Rectal smooth muscle tissue (tissue), 1 donor: ENCODE results near the gene FGFR4.

Source experiments
- H3K27ac ChIP-seq: one replicate; pipeline ENCODE4 v1.7.0; 2013; ENCODE audit warnings: low read depth, low read length, inconsistent platforms
- H3K27me3 ChIP-seq: one replicate; pipeline ENCODE4 v1.7.0; 2013; ENCODE audit warnings: low read length; ENCODE audit not compliant: control insufficient read depth, insufficient read depth
- H3K36me3 ChIP-seq: one replicate; pipeline ENCODE4 v1.7.0; 2013; ENCODE audit warnings: low read length; ENCODE audit not compliant: control insufficient read depth, insufficient read depth
- H3K4me1 ChIP-seq: one replicate; pipeline ENCODE4 v1.7.0; 2013; ENCODE audit warnings: low read length; ENCODE audit not compliant: control insufficient read depth, insufficient read depth
- H3K4me3 ChIP-seq: one replicate; pipeline ENCODE4 v1.7.0; 2013; ENCODE audit warnings: low read length
- H3K9ac ChIP-seq: one replicate; pipeline ENCODE4 v1.7.0; 2013; ENCODE audit warnings: low read length

The FGFR4 gene

DNA sequence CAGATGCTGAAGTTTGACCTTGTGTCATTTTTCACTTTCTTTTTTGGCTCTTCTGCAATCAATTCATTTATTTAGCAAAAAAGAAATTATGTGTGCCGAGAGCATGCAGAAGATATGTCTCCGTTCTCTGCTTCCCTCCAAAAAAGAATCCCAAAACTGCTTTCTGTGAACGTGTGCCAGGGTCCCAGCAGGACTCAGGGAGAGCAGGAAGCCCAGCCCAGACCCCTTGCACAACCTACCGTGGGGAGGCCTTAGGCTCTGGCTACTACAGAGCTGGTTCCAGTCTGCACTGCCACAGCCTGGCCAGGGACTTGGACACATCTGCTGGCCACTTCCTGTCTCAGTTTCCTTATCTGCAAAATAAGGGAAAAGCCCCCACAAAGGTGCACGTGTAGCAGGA lies 2.4 kb downstream of the FGFR4 start:
- no peaks in the 10 kb centered on the region for H3K36me3 ChIP-seq
- no peak overlapping the region for H3K27ac ChIP-seq
- H3K4me3 ChIP-seq: no peak overlapping the region
- no peak overlapping the region for H3K9ac ChIP-seq
- no peaks in the 10 kb centered on the region for H3K4me1 ChIP-seq
- H3K27me3 ChIP-seq: no peaks in the 10 kb centered on the region

DNA sequence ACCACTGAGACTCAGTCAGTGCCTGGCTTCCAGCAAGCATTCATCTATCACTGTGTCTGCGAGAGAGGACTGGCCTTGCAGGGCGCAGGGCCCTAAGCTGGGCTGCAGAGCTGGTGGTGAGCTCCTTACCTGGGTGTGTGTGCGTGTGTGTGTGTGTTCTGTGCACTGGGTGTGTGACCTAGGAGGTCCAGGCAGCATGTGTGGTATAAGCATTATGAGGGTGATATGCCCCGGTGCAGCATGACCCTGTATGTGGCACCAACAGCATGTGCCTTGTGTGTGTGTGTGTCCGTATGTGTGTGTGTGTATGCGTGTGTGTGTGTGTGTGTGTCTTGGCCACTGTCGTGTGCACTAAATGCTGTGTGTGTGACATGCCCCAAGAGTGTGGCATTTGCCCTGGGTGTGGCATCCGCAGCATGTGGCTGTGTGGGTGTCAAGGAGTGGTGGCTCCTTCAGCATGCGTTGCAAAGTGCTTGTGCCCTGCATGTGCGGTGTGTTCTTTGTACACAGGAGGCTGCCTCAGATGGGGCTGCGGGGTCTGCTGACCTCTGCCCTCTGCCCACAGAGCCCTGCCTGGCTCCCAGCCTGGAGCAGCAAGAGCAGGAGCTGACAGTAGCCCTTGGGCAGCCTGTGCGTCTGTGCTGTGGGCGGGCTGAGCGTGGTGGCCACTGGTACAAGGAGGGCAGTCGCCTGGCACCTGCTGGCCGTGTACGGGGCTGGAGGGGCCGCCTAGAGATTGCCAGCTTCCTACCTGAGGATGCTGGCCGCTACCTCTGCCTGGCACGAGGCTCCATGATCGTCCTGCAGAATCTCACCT lies 3.3 kb downstream of the FGFR4 start:
- Histone ChIP-seq H3K4me1 (no peaks in the 10 kb centered on the region), H3K9ac (no peak overlapping the region), H3K36me3 (no peaks in the 10 kb centered on the region), H3K27ac (no peak overlapping the region), H3K4me3 (no peak overlapping the region), H3K27me3 (no peaks in the 10 kb centered on the region)

- no peaks in the 10 kb centered on the region for H3K4me1 ChIP-seq
- no peak overlapping the region for H3K4me3 ChIP-seq
- no peaks in the 10 kb centered on the region for H3K27me3 ChIP-seq
- H3K27ac ChIP-seq: no peak overlapping the region
- H3K36me3 ChIP-seq: no peaks in the 10 kb centered on the region
- H3K9ac ChIP-seq: no peak overlapping the region
Observed at GRCh38 chr5:177090813-177091212, 4.1 kb downstream of the FGFR4 start.

GRCh38 chr5:177091232-177091631 lies 4.5 kb downstream of the FGFR4 start:
- Histone ChIP-seq H3K27me3 (no peaks in the 10 kb centered on the region), H3K27ac (no peak overlapping the region), H3K4me3 (no peak overlapping the region), H3K4me1 (no peaks in the 10 kb centered on the region), H3K9ac (no peak overlapping the region), H3K36me3 (no peaks in the 10 kb centered on the region)

DNA sequence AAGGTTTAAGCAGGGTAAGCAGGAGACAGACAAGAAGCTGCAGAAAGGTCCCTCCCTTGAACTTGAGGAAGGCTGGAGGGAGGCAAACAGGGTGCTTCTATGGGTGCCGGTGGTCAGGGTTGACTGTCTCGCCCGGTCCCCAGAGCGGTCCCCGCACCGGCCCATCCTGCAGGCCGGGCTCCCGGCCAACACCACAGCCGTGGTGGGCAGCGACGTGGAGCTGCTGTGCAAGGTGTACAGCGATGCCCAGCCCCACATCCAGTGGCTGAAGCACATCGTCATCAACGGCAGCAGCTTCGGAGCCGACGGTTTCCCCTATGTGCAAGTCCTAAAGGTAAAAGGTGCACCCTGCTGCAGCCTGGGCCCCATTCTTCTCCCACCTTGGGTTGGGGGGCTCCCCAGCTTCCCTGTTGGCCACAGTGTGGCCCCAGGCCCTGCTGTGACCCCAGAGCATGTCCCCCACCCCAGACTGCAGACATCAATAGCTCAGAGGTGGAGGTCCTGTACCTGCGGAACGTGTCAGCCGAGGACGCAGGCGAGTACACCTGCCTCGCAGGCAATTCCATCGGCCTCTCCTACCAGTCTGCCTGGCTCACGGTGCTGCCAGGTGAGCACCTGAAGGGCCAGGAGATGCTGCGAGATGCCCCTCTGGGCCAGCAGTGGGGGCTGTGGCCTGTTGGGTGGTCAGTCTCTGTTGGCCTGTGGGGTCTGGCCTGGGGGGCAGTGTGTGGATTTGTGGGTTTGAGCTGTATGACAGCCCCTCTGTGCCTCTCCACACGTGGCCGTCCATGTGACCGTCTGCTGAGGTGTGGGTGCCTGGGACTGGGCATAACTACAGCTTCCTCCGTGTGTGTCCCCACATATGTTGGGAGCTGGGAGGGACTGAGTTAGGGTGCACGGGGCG lies 5.7 kb downstream of the FGFR4 start:
- H3K27ac ChIP-seq: no peak overlapping the region
- no peak overlapping the region for H3K4me3 ChIP-seq
- H3K9ac ChIP-seq: no peak overlapping the region
- H3K27me3 ChIP-seq: no peaks in the 10 kb centered on the region
- H3K36me3 ChIP-seq: no peaks in the 10 kb centered on the region
- H3K4me1 ChIP-seq: no peaks in the 10 kb centered on the region

DNA sequence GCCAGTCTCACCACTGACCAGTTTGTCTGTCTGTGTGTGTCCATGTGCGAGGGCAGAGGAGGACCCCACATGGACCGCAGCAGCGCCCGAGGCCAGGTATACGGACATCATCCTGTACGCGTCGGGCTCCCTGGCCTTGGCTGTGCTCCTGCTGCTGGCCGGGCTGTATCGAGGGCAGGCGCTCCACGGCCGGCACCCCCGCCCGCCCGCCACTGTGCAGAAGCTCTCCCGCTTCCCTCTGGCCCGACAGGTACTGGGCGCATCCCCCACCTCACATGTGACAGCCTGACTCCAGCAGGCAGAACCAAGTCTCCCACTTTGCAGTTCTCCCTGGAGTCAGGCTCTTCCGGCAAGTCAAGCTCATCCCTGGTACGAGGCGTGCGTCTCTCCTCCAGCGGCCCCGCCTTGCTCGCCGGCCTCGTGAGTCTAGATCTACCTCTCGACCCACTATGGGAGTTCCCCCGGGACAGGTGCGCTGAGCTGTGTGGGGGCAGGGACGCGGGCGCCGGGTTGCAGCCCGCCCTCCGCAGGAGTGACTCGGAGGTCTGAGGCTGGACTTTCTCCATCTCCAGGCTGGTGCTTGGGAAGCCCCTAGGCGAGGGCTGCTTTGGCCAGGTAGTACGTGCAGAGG lies 6.5 kb downstream of the FGFR4 start:
- Histone ChIP-seq H3K9ac (no peak overlapping the region), H3K4me1 (no peaks in the 10 kb centered on the region), H3K27ac (no peak overlapping the region), H3K36me3 (no peaks in the 10 kb centered on the region), H3K27me3 (no peaks in the 10 kb centered on the region), H3K4me3 (no peak overlapping the region)

GRCh38 chr5:177093803-177094202 lies 7.1 kb downstream of the FGFR4 start:
- Histone ChIP-seq H3K9ac (no peak overlapping the region), H3K27ac (no peak overlapping the region), H3K36me3 (no peaks in the 10 kb centered on the region), H3K27me3 (no peaks in the 10 kb centered on the region), H3K4me3 (no peak overlapping the region), H3K4me1 (no peaks in the 10 kb centered on the region)

DNA sequence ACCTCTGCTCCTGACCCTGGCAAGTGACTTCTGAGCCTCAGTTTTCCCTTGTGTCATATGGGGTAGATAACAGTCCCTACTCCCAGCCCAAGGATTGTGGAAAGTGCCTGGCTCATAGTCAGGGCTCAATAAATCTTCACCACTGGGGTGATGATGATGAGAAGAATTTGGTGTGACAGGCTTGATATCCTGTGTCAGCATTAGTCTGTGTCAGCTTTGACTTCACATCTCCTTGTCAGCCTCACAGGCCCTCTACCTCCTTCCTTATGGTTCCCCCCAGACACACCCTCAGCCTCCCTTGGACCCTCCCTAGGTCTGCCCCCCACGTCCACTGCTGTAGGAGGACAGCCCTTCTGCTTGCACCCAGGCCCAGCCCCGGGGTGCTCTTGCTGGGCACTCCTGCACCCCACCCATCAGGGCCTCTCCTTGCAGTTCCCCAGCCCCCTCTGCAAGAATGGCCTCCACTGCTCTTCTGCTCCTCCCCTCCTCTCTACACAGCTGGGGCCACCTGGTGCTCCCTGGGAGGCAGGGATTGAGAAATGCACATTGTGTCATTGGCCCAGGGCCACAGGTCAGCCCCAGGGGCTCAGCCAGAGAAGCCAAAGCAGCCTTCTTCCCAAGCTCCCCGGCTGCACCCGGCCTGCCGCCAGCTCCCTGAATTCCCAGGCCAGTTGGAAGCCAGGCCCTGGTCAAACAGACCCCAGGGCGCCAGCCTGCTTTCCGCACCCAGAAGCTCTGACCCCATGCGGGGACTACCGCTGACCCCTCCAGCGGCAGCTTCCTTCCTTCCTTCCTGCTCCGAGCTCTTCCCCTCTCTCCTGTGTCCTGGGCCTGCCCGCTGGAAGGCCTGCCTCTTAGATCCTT lies 7.7 kb downstream of the FGFR4 start:
- H3K36me3 ChIP-seq: no peaks in the 10 kb centered on the region
- H3K27ac ChIP-seq: no peak overlapping the region
- H3K4me1 ChIP-seq: no peaks in the 10 kb centered on the region
- no peak overlapping the region for H3K4me3 ChIP-seq
- no peaks in the 10 kb centered on the region for H3K27me3 ChIP-seq
- no peak overlapping the region for H3K9ac ChIP-seq

GRCh38 chr5:177095088-177095669 lies 8.5 kb downstream of the FGFR4 start:
- H3K4me1 ChIP-seq: no peaks in the 10 kb centered on the region
- no peak overlapping the region for H3K27ac ChIP-seq
- no peak overlapping the region for H3K9ac ChIP-seq
- H3K4me3 ChIP-seq: no peak overlapping the region
- no peaks in the 10 kb centered on the region for H3K27me3 ChIP-seq
- no peaks in the 10 kb centered on the region for H3K36me3 ChIP-seq

GRCh38 chr5:177096162-177097015 lies 9.7 kb downstream of the FGFR4 start:
- Histone ChIP-seq H3K4me1 (no peaks in the 10 kb centered on the region), H3K9ac (no peak overlapping the region), H3K4me3 (no peak overlapping the region), H3K36me3 (no peaks in the 10 kb centered on the region), H3K27ac (no peak overlapping the region), H3K27me3 (no peaks in the 10 kb centered on the region)
